ENCODE results near the gene CSNK1G1.
A peak's percentile ranks its signal among the peaks of the same experiment; 100 is the strongest.
"Not testable (repeated sequence)": the region's sequence is repeated elsewhere in the genome, so short reads cannot be mapped to it uniquely, and the experiment has no call there.

The CSNK1G1 gene

GRCh38 chr15:64287953-64288352 is 68.0 kb downstream of the CSNK1G1 start:
- no peak for DNase-seq (ENCODE audit: low spot score)

GRCh38 chr15:64286473-64286872 is 69.5 kb downstream of the CSNK1G1 start:
- no peak for DNase-seq (ENCODE audit: low spot score)

GRCh38 chr15:64285871-64286270 is 70.1 kb downstream of the CSNK1G1 start:
- DNase-seq (ENCODE audit: low spot score), result no peak

- no peak for DNase-seq (ENCODE audit: low spot score)
Measured at GRCh38 chr15:64285150-64285549, 70.8 kb downstream of the CSNK1G1 start.

- DNase-seq (ENCODE audit: low spot score), result peak; percentile 25
Measured at GRCh38 chr15:64284042-64284441, 71.9 kb downstream of the CSNK1G1 start.

GRCh38 chr15:64282701-64283100 is 73.3 kb downstream of the CSNK1G1 start:
- DNase-seq (ENCODE audit: low spot score), result no peak

- DNase-seq (ENCODE audit: low spot score), result no peak
Measured at GRCh38 chr15:64279131-64279530, 76.8 kb downstream of the CSNK1G1 start.

GRCh38 chr15:64275934-64276333 is 80.0 kb downstream of the CSNK1G1 start:
- DNase-seq (ENCODE audit: low spot score), result no peak

- DNase-seq (ENCODE audit: low spot score), result no peak
Measured at GRCh38 chr15:64274341-64274950, 81.5 kb downstream of the CSNK1G1 start.

GRCh38 chr15:64267331-64267973 is 88.5 kb downstream of the CSNK1G1 start:
- DNase-seq (ENCODE audit: low spot score), result no peak

GRCh38 chr15:64265188-64265587 is 90.8 kb downstream of the CSNK1G1 start:
- DNase-seq (ENCODE audit: low spot score), result not testable (repeated sequence)

- no peak for DNase-seq (ENCODE audit: low spot score)
Measured at GRCh38 chr15:64264502-64264901, 91.5 kb downstream of the CSNK1G1 start.

GRCh38 chr15:64263567-64263966 is 92.4 kb downstream of the CSNK1G1 start:
- DNase-seq (ENCODE audit: low spot score), result no peak

- DNase-seq (ENCODE audit: low spot score), result no peak
Measured at GRCh38 chr15:64256051-64256450, 99.9 kb downstream of the CSNK1G1 start.

GRCh38 chr15:64251658-64252057 is 104.3 kb downstream of the CSNK1G1 start:
- DNase-seq (ENCODE audit: low spot score), result no peak

GRCh38 chr15:64251121-64251520 is 104.9 kb downstream of the CSNK1G1 start:
- DNase-seq (ENCODE audit: low spot score), result no peak

- DNase-seq (ENCODE audit: low spot score), result no peak
Measured at GRCh38 chr15:64249883-64250575, 105.9 kb downstream of the CSNK1G1 start.

- peak; percentile 44 for DNase-seq (ENCODE audit: low spot score)
Measured at GRCh38 chr15:64249406-64249805, 106.6 kb downstream of the CSNK1G1 start.

- peak; percentile 96 for DNase-seq (ENCODE audit: low spot score)
Measured at GRCh38 chr15:64247906-64248541, 107.9 kb downstream of the CSNK1G1 start.

GRCh38 chr15:64247535-64247905 is 108.5 kb downstream of the CSNK1G1 start:
- DNase-seq (ENCODE audit: low spot score), result no peak

- DNase-seq (ENCODE audit: low spot score), result peak; percentile 95
Measured at GRCh38 chr15:64246364-64247189, 109.4 kb downstream of the CSNK1G1 start.

- no peak for DNase-seq (ENCODE audit: low spot score)
Measured at GRCh38 chr15:64245405-64245804, 110.6 kb downstream of the CSNK1G1 start.
